Uterus (tissue), 2 donors: Measurements from ENCODE around the gene ALPP.

ENCODE experiments used
- CTCF ChIP-seq, 4 experiments: fragments of 200-600 bp in 2 of 4; fragments of 450-650 bp in 2 of 4; sonication (generic) in 2 of 4; IDR thresholded peaks; one replicate each; pipeline ENCODE4 v1.5.1; 2016 to 2019; ENCODE audit warnings: antibody characterized with exemption in 4 of 4, mild to moderate bottlenecking in 2 of 4, moderate library complexity in 1 of 4
- POLR2A ChIP-seq, 2 donors: fragments of 450-650 bp; IDR thresholded peaks; one replicate each; pipeline ENCODE4 v1.6.1; 2016; ENCODE audit warnings: antibody characterized with exemption in 2 of 2, mild to moderate bottlenecking in 1 of 2, moderate library complexity in 1 of 2

GRCh38 chr2:232393556-232393955 lies 15.0 kb downstream of the ALPP start:
- TF ChIP-seq CTCF (IDR thresholded peaks at IDR 0.05) (no peak), POLR2A (IDR thresholded peaks at IDR 0.05) (no peak)
